ENCODE results near the gene AFF3. TPM values are rescaled to one million over a fixed set of nuclear protein-coding genes. Genes with fewer than 3 reads are reported as not detected.

Gene AFF3
- total and polyA plus RNA-seq, 10 of the 15 experiments (the other 5 are each of a cell fraction or from before 2014, with no cell fraction given): 0.26 to 5.5 (median 3.0) TPM

GRCh38 chr2:99794414-99794813, 348.0 kb downstream of the AFF3 start (continued):
- no peak for TF ChIP-seq BCL3 (IDR thresholded peaks at IDR 0.05; ENCODE audit: borderline replicate concordance, insufficient read depth, low read depth, low read length, poor library complexity, severe bottlenecking)
- no peak for TF ChIP-seq POU2F2 (IDR thresholded peaks at IDR 0.05; ENCODE audit: borderline replicate concordance, low read depth, low read length)
- no peak for TF ChIP-seq IRF5 (IDR thresholded peaks at IDR 0.05; ENCODE audit: borderline replicate concordance)
- TF ChIP-seq EED (IDR thresholded peaks at IDR 0.05; ENCODE audit: low read depth): no peak
- TF ChIP-seq IRF3 (IDR thresholded peaks at IDR 0.05): no peak
- TF ChIP-seq RAD51 (IDR thresholded peaks at IDR 0.05): no peak
- no peak for TF ChIP-seq RUNX3 (IDR thresholded peaks at IDR 0.05; ENCODE audit: low read length)
- TF ChIP-seq NFXL1 (IDR thresholded peaks at IDR 0.05; ENCODE audit: borderline replicate concordance): no peak
- TF ChIP-seq CBX5 (IDR thresholded peaks at IDR 0.05; ENCODE audit: low read depth): no peak

- H3K4me2 ChIP-seq (ENCODE audit: control insufficient read depth, insufficient read depth): no peak overlapping the region
- ATAC-seq (no peak), DNase-seq (ENCODE audit: low read depth, low spot score) (no peak), FAIRE-seq (no peak)
- H4K20me1 ChIP-seq (ENCODE audit: control insufficient read depth, insufficient read depth): no peaks in the 10 kb centered on the region
- no peaks in the 10 kb centered on the region for H3K36me3 ChIP-seq (ENCODE audit: control insufficient read depth in 2 of 2, insufficient read depth in 2 of 2, low read length in 1 of 2)
- no peak overlapping the region for H3K4me3 ChIP-seq
- H2AFZ ChIP-seq (ENCODE audit: control insufficient read depth, low read depth, low read length): no peak overlapping the region
- no peak overlapping the region for H3K9ac ChIP-seq (ENCODE audit: control insufficient read depth, insufficient read depth, low read length)
- POLR2A ChIA-PET: no interaction called here
- SMC1A ChIA-PET (ENCODE audit: uncharacterized antibody, unreplicated experiment): no interaction called here
- RAD21 ChIA-PET (ENCODE audit: unreplicated experiment): no interaction called here
- no peak overlapping the region for H3K27ac ChIP-seq (ENCODE audit: control insufficient read depth, insufficient read depth)
- H3K4me1 ChIP-seq (ENCODE audit: control insufficient read depth, insufficient read depth, low read length): no peaks in the 10 kb centered on the region
- no peak for TF ChIP-seq ESRRA (IDR thresholded peaks at IDR 0.05; ENCODE audit: low read length)
- TF ChIP-seq ASH2L (IDR thresholded peaks at IDR 0.05; ENCODE audit: borderline replicate concordance, low read depth): no peak
- no peak for TF ChIP-seq SREBF1 (IDR thresholded peaks at IDR 0.05; ENCODE audit: low read length)
- TF ChIP-seq RBBP5 (conservative IDR thresholded peaks at IDR 0.05): no peak
- no peak for TF ChIP-seq BRCA1 (IDR thresholded peaks at IDR 0.05; ENCODE audit: low read depth, low read length)
- CTCF ChIA-PET: no interaction called here
- no TSS peak for BruUV-seq (replicated peaks)
- no peaks in the 10 kb centered on the region for H3K79me2 ChIP-seq (ENCODE audit: control insufficient read depth, insufficient read depth, low read length)
- intact Hi-C loops (cut with micrococcal nuclease; ENCODE audit: unreplicated experiment) (no loop called here), in situ Hi-C loops (cut with MboI) (no loop called here)
- H3K27me3 ChIP-seq (replicated peaks in 1 of 2; ENCODE audit: control insufficient read depth in 2 of 2, insufficient read depth in 2 of 2, low read length in 1 of 2): no peaks in the 10 kb centered on the region
- WGBS (ENCODE audit: insufficient coverage, insufficient replicate concordance, low lambda C conversion rate, missing lambda C conversion rate): 69% methylated on average over 8 of the region's 8 CpGs
- no peaks in the 10 kb centered on the region; the same call in 2 of the 3 replicates for H3K9me3 ChIP-seq (replicated peaks; ENCODE audit: control insufficient read depth, insufficient read depth, low read length)
These were observed 349.4 kb downstream of the AFF3 start for GRCh38 chr2:99793022-99793421.

All from GM12878 (cell line).